ENCODE data around the gene KLRC4.

DNA sequence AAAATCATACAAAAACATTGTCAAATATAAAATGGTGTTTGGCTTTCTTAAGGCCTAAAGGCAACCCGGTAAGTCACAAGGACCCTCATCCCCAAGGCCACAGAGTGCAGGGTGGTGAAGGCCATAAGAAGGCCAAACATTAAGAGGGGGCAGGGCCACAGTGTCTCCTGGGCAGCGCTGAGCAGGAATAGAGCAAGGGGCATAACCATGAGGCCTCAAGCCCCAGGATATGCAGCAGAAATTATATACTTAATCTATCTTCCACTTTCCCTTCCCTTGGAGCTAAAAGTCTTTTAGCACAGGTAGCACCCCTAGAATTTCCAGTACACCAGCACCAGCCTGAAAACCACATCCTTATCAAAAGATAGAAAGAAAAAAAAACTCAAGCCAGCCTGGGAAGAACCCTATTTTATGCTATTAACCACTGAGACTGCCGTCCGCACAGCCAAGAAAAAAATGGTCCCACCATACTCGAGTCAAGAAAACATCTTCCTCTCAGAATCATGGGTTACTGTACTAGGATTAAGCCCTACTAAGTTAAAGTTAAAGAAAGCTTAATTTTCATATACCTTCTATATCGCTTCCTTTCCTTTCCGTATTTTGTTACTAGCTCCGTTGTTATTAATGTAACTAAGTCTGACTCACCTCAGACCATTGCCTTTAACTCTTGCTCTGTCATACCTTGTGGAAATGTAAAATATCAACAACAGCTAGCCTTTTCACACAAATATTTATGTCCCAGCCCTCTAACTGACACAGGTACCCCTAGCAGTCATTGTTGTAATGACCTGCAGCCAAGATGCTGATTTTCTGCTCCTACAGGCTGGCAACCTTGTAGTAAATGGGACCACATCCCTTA lies 39.8 kb downstream of the KLRC4 start:
- TF ChIP-seq, protein P1, sequence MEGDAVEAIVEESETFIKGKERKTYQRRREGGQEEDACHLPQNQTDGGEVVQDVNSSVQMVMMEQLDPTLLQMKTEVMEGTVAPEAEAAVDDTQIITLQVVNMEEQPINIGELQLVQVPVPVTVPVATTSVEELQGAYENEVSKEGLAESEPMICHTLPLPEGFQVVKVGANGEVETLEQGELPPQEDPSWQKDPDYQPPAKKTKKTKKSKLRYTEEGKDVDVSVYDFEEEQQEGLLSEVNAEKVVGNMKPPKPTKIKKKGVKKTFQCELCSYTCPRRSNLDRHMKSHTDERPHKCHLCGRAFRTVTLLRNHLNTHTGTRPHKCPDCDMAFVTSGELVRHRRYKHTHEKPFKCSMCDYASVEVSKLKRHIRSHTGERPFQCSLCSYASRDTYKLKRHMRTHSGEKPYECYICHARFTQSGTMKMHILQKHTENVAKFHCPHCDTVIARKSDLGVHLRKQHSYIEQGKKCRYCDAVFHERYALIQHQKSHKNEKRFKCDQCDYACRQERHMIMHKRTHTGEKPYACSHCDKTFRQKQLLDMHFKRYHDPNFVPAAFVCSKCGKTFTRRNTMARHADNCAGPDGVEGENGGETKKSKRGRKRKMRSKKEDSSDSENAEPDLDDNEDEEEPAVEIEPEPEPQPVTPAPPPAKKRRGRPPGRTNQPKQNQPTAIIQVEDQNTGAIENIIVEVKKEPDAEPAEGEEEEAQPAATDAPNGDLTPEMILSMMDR (IDR thresholded peaks at IDR 0.05), result no peak
- no peak for TF ChIP-seq ZFX (IDR thresholded peaks at IDR 0.05; ENCODE audit: borderline replicate concordance)

Measured in 22Rv1 (cell line).